ENCODE measurements around the gene HTR3A. TPM values are rescaled to one million over a fixed set of nuclear protein-coding genes. Genes with fewer than 3 reads are reported as not detected.

HTR3A gene
- total RNA-seq, 2 experiments from 2014 or later, result not detected

GRCh38 chr11:114010931-114011330, 36.0 kb downstream of the HTR3A start:
- H3K27me3 Mint-ChIP-seq, result peaks cover 19% of the 10 kb centered on the region
- no peaks in the 10 kb centered on the region for H3K36me3 Mint-ChIP-seq (ENCODE audit: low read depth)
- ChIA-PET POLR2A (no interaction called here), CTCF (interaction anchor here (2.1 kb wide), 1 partner anchor 250 kb away, joined by 7 read pairs; no protein-coding TSS in a partner anchor)
- no peak overlapping the region for H3K4me3 Mint-ChIP-seq
- peaks cover 8% of the 10 kb centered on the region for H3K4me1 Mint-ChIP-seq
- no peaks in the 10 kb centered on the region for H3K9me3 Mint-ChIP-seq
- no peak for DNase-seq
- no peak overlapping the region for H3K27ac Mint-ChIP-seq

- ChIA-PET CTCF (no interaction called here), POLR2A (no interaction called here)
- DNase-seq, result no peak
- Mint-ChIP-seq H3K36me3 (ENCODE audit: low read depth) (no peaks in the 10 kb centered on the region), H3K4me1 (peaks cover 8% of the 10 kb centered on the region), H3K27me3 (peaks cover 19% of the 10 kb centered on the region), H3K27ac (no peak overlapping the region), H3K9me3 (no peaks in the 10 kb centered on the region), H3K4me3 (no peak overlapping the region)
Measured at GRCh38 chr11:114011443-114011842, 36.5 kb downstream of the HTR3A start.

- ChIA-PET CTCF (interaction anchor here (0.8 to 2.8 kb wide), 3 partner anchors 20 to 246 kb away, joined by 3 to 14 read pairs (median 3); no protein-coding TSS in a partner anchor), POLR2A (no interaction called here)
- no peak overlapping the region for H3K27ac Mint-ChIP-seq
- H3K4me1 Mint-ChIP-seq, result no peaks in the 10 kb centered on the region
- peaks cover 11% of the 10 kb centered on the region for H3K27me3 Mint-ChIP-seq
- no peak overlapping the region for H3K4me3 Mint-ChIP-seq
- H3K36me3 Mint-ChIP-seq (ENCODE audit: low read depth), result no peaks in the 10 kb centered on the region
- no peaks in the 10 kb centered on the region for H3K9me3 Mint-ChIP-seq
- DNase-seq, result no peak
Measured at GRCh38 chr11:114015117-114015516, 40.2 kb downstream of the HTR3A start.

GRCh38 chr11:114016986-114017385, 42.1 kb downstream of the HTR3A start:
- POLR2A ChIA-PET, result no interaction called here
- no peak overlapping the region for H3K27ac Mint-ChIP-seq
- no peak overlapping the region for H3K4me3 Mint-ChIP-seq
- DNase-seq, result no peak
- CTCF ChIA-PET, result interaction anchor here (2.8 kb wide), 1 partner anchor 244 kb away, joined by 14 read pairs; no protein-coding TSS in a partner anchor
- H3K36me3 Mint-ChIP-seq (ENCODE audit: low read depth), result no peaks in the 10 kb centered on the region
- H3K4me1 Mint-ChIP-seq, result no peaks in the 10 kb centered on the region
- peaks cover 2% of the 10 kb centered on the region for H3K27me3 Mint-ChIP-seq
- H3K9me3 Mint-ChIP-seq, result no peaks in the 10 kb centered on the region

- no peaks in the 10 kb centered on the region for H3K36me3 Mint-ChIP-seq (ENCODE audit: low read depth)
- ChIA-PET POLR2A (no interaction called here), CTCF (no interaction called here)
- H3K4me3 Mint-ChIP-seq, result no peak overlapping the region
- DNase-seq, result no peak
- H3K4me1 Mint-ChIP-seq, result no peaks in the 10 kb centered on the region
- H3K9me3 Mint-ChIP-seq, result no peaks in the 10 kb centered on the region
- peaks cover 2% of the 10 kb centered on the region for H3K27me3 Mint-ChIP-seq
- H3K27ac Mint-ChIP-seq, result no peak overlapping the region
Measured at GRCh38 chr11:114017723-114018122, 42.8 kb downstream of the HTR3A start.

GRCh38 chr11:114019046-114019445, 44.1 kb downstream of the HTR3A start:
- H3K36me3 Mint-ChIP-seq (ENCODE audit: low read depth), result no peaks in the 10 kb centered on the region
- ChIA-PET CTCF (interaction anchor here (1.1 kb wide), 1 partner anchor 242 kb away, joined by 3 read pairs; no protein-coding TSS in a partner anchor), POLR2A (no interaction called here)
- H3K27me3 Mint-ChIP-seq, result peaks cover 4% of the 10 kb centered on the region
- no peaks in the 10 kb centered on the region for H3K9me3 Mint-ChIP-seq
- no peak overlapping the region for H3K27ac Mint-ChIP-seq
- no peak overlapping the region for H3K4me3 Mint-ChIP-seq
- H3K4me1 Mint-ChIP-seq, result no peaks in the 10 kb centered on the region
- no peak for DNase-seq

GRCh38 chr11:114019574-114019973, 44.7 kb downstream of the HTR3A start:
- Mint-ChIP-seq H3K27ac (no peak overlapping the region), H3K4me3 (no peak overlapping the region), H3K9me3 (no peaks in the 10 kb centered on the region), H3K4me1 (no peaks in the 10 kb centered on the region), H3K36me3 (ENCODE audit: low read depth) (no peaks in the 10 kb centered on the region), H3K27me3 (peaks cover 3% of the 10 kb centered on the region)
- ChIA-PET POLR2A (no interaction called here), CTCF (interaction anchor here (1.1 kb wide), 1 partner anchor 242 kb away, joined by 3 read pairs; no protein-coding TSS in a partner anchor)
- no peak for DNase-seq

GRCh38 chr11:114025329-114025907, 50.5 kb downstream of the HTR3A start:
- DNase-seq, result no peak
- Mint-ChIP-seq H3K4me3 (no peak overlapping the region), H3K9me3 (no peaks in the 10 kb centered on the region), H3K4me1 (peaks cover 6% of the 10 kb centered on the region), H3K27ac (no peak overlapping the region), H3K36me3 (ENCODE audit: low read depth) (no peaks in the 10 kb centered on the region), H3K27me3 (peaks cover 20% of the 10 kb centered on the region)
- POLR2A ChIA-PET, result no interaction called here
- CTCF ChIA-PET, result interaction anchor here (7.0 kb wide), 1 partner anchor 236 kb away, joined by 64 read pairs; no protein-coding TSS in a partner anchor

GRCh38 chr11:114026355-114026754, 51.4 kb downstream of the HTR3A start:
- no peaks in the 10 kb centered on the region for H3K36me3 Mint-ChIP-seq (ENCODE audit: low read depth)
- ChIA-PET CTCF (interaction anchor here (0.7 to 7.0 kb wide), 2 partner anchors 13 to 235 kb away, joined by 3 to 64 read pairs; no protein-coding TSS in a partner anchor), POLR2A (no interaction called here)
- peaks cover 6% of the 10 kb centered on the region for H3K4me1 Mint-ChIP-seq
- DNase-seq, result peak; percentile 52
- peaks cover 20% of the 10 kb centered on the region for H3K27me3 Mint-ChIP-seq
- no peak overlapping the region for H3K27ac Mint-ChIP-seq
- H3K9me3 Mint-ChIP-seq, result no peaks in the 10 kb centered on the region
- no peak overlapping the region for H3K4me3 Mint-ChIP-seq

- Mint-ChIP-seq H3K4me3 (no peak overlapping the region), H3K36me3 (ENCODE audit: low read depth) (no peaks in the 10 kb centered on the region), H3K27me3 (peaks cover 22% of the 10 kb centered on the region), H3K9me3 (no peaks in the 10 kb centered on the region), H3K27ac (no peak overlapping the region), H3K4me1 (peaks cover 6% of the 10 kb centered on the region)
- ChIA-PET CTCF (interaction anchor here (7.0 kb wide), 1 partner anchor 234 kb away, joined by 64 read pairs; no protein-coding TSS in a partner anchor), POLR2A (no interaction called here)
- DNase-seq, result no peak
Measured at GRCh38 chr11:114027391-114027790, 52.5 kb downstream of the HTR3A start.

- peaks cover 6% of the 10 kb centered on the region for H3K4me1 Mint-ChIP-seq
- no peaks in the 10 kb centered on the region for H3K9me3 Mint-ChIP-seq
- H3K27ac Mint-ChIP-seq, result no peak overlapping the region
- DNase-seq, result no peak
- CTCF ChIA-PET, result interaction anchor here (7.0 kb wide), 1 partner anchor 234 kb away, joined by 64 read pairs; no protein-coding TSS in a partner anchor
- H3K27me3 Mint-ChIP-seq, result peaks cover 22% of the 10 kb centered on the region
- POLR2A ChIA-PET, result no interaction called here
- no peak overlapping the region for H3K4me3 Mint-ChIP-seq
- no peaks in the 10 kb centered on the region for H3K36me3 Mint-ChIP-seq (ENCODE audit: low read depth)
Measured at GRCh38 chr11:114027926-114028325, 53.0 kb downstream of the HTR3A start.

GRCh38 chr11:114031246-114031966, 56.5 kb downstream of the HTR3A start:
- no peak overlapping the region for H3K27ac Mint-ChIP-seq
- ChIA-PET POLR2A (no interaction called here), CTCF (interaction anchor here (7.0 kb wide), 1 partner anchor 230 kb away, joined by 64 read pairs; no protein-coding TSS in a partner anchor)
- no peaks in the 10 kb centered on the region for H3K9me3 Mint-ChIP-seq
- H3K36me3 Mint-ChIP-seq (ENCODE audit: low read depth), result no peaks in the 10 kb centered on the region
- no peak overlapping the region for H3K4me3 Mint-ChIP-seq
- no peak for DNase-seq
- peaks cover 24% of the 10 kb centered on the region for H3K27me3 Mint-ChIP-seq
- H3K4me1 Mint-ChIP-seq, result peaks cover 7% of the 10 kb centered on the region

GRCh38 chr11:114031967-114032320, 57.0 kb downstream of the HTR3A start:
- H3K27me3 Mint-ChIP-seq, result peaks cover 28% of the 10 kb centered on the region
- no peaks in the 10 kb centered on the region for H3K36me3 Mint-ChIP-seq (ENCODE audit: low read depth)
- no peak overlapping the region for H3K27ac Mint-ChIP-seq
- ChIA-PET POLR2A (no interaction called here), CTCF (interaction anchor here (7.0 kb wide), 1 partner anchor 230 kb away, joined by 64 read pairs; no protein-coding TSS in a partner anchor)
- no peak for DNase-seq
- H3K4me3 Mint-ChIP-seq, result no peak overlapping the region
- peaks cover 7% of the 10 kb centered on the region for H3K4me1 Mint-ChIP-seq
- H3K9me3 Mint-ChIP-seq, result no peaks in the 10 kb centered on the region

Measured in activated CD4-positive, alpha-beta memory T cell treated with anti-CD3 and anti-CD28 coated beads, Interleukin-2, amount 10 ng/mL, durations not matched to agents 7 days and 5 days (primary cell).